Endothelial cell of umbilical vein (primary cell): ENCODE measurements around the gene SDK2. TPM values are rescaled to one million over a fixed set of nuclear protein-coding genes. Genes with fewer than 3 reads are reported as not detected.

Experiments
- BruUV-seq: library from RNA; stranded (reverse); fragments of 400-500 nt; replicated peaks from 2 replicates; lab custom pipeline; 2021; lab: Mats Ljungman, UMichigan
- CTCF ChIA-PET: fragments of 300-600, 350-600 bp; sonication (Branson Sonifier 250); formaldehyde crosslinking; loops from one replicate; lab custom pipeline; 2021; ENCODE audit warnings: antibody characterized with exemption, inconsistent platforms; lab: Charles Lee
- POLR2A ChIA-PET: fragments of 300-600, 350-600 bp; sonication (Branson Sonifier 250); formaldehyde crosslinking; loops from one replicate; lab custom pipeline; 2021; ENCODE audit warnings: antibody characterized with exemption, inconsistent platforms; lab: Charles Lee
- DNase-seq: peaks from one replicate; pipeline ENCODE4 v3.0.0-alpha.2; 2011; ENCODE audit warnings: low read depth, low spot score
- FAIRE-seq: peaks from 2 replicates; lab custom pipeline; 2011; peaks lifted over from hg19 to GRCh38; lab: Jason Lieb, UNC
- H2AFZ ChIP-seq: 2 replicates; pipeline ENCODE4 v1.6.0; 2012; ENCODE audit warnings: low read depth, low read length, control low read depth, inconsistent platforms
- H3K27ac ChIP-seq: 2 replicates; pipeline ENCODE4 v1.5.1; 2011; ENCODE audit warnings: low read depth, mild to moderate bottlenecking, control low read depth, low read length, moderate library complexity; ENCODE audit not compliant: insufficient read depth
- H3K27me3 ChIP-seq, 2 experiments: 2 replicates each; pipeline versions ENCODE4 v1.6.0 to v1.6.1; 2011; ENCODE audit warnings: low read length in 2 of 2, mixed read lengths in 1 of 2; ENCODE audit not compliant: control insufficient read depth in 2 of 2, insufficient read depth in 2 of 2
- H3K36me3 ChIP-seq, 2 experiments: 2 replicates in 1 of 2; 3 replicates in 1 of 2; pipeline ENCODE4 v1.5.1; 2011; ENCODE audit warnings: low read length in 2 of 2, mild to moderate bottlenecking in 1 of 2, moderate library complexity in 1 of 2; ENCODE audit not compliant: control insufficient read depth in 2 of 2, insufficient read depth in 2 of 2; ENCODE audit errors: extremely low read depth in 1 of 2
- H3K4me1 ChIP-seq: 3 replicates; pipeline ENCODE4 v1.5.1; 2011; ENCODE audit warnings: mild to moderate bottlenecking, low read length; ENCODE audit not compliant: control insufficient read depth, insufficient read depth; ENCODE audit errors: extremely low read depth
- H3K4me2 ChIP-seq: 2 replicates; pipeline ENCODE4 v1.6.1; 2011; ENCODE audit warnings: low read length, control low read depth, mixed read lengths; ENCODE audit not compliant: insufficient read depth
- H3K4me3 ChIP-seq, 3 experiments: fragments of 200-600 bp in 1 of 3; sonication (generic), shearing (Covaris generic) in 1 of 3; replicated peaks in 1 of 3; 2 replicates each; pipeline ENCODE4 v1.5.1; 2011 to 2016; ENCODE audit warnings: control low read depth in 3 of 3, low read length in 3 of 3, mild to moderate bottlenecking in 2 of 3, inconsistent platforms in 1 of 3, low read depth in 1 of 3, moderate library complexity in 1 of 3; ENCODE audit not compliant: insufficient read depth in 1 of 3
- H3K79me2 ChIP-seq: 2 replicates; pipeline ENCODE4 v1.6.0; 2012; ENCODE audit warnings: low read length, inconsistent platforms; ENCODE audit not compliant: control insufficient read depth, insufficient read depth
- H3K9ac ChIP-seq: replicated peaks from 2 replicates; pipeline ENCODE3; 2011; ENCODE audit warnings: low read length, control low read depth; ENCODE audit not compliant: insufficient read depth; ENCODE audit errors: extremely low read depth
- H3K9me1 ChIP-seq: replicated peaks from 3 replicates; pipeline ENCODE4 v1.6.0; 2011; ENCODE audit warnings: mild to moderate bottlenecking, low read length; ENCODE audit not compliant: control insufficient read depth, insufficient read depth; ENCODE audit errors: extremely low read depth
- H3K9me3 ChIP-seq: replicated peaks from 2 replicates; pipeline ENCODE4 v1.5.1; 2012; ENCODE audit warnings: low read length, inconsistent platforms; ENCODE audit not compliant: control insufficient read depth, insufficient read depth
- H4K20me1 ChIP-seq: replicated peaks from 2 replicates; pipeline ENCODE3; 2011; ENCODE audit warnings: mild to moderate bottlenecking, low read length; ENCODE audit not compliant: control insufficient read depth, insufficient read depth; ENCODE audit errors: extremely low read depth
- CTCF ChIP-seq, 2 donors: IDR thresholded peaks; 1 replicate in 1 of 2; 2 replicates in 1 of 2; pipeline ENCODE4 v1.5.1; 2011; ENCODE audit warnings: low read length in 2 of 2, mild to moderate bottlenecking in 2 of 2, moderate library complexity in 2 of 2, control low read depth in 1 of 2, inconsistent platforms in 1 of 2, low read depth in 1 of 2; ENCODE audit not compliant: insufficient read depth in 1 of 2; ENCODE audit errors: extremely low read depth in 1 of 2
- EZH2 ChIP-seq: IDR thresholded peaks from 2 replicates; pipeline ENCODE4 v1.6.1; 2012; ENCODE audit warnings: borderline replicate concordance, low read depth, mild to moderate bottlenecking, moderate library complexity, low read length, inconsistent platforms; ENCODE audit not compliant: severe bottlenecking
- FOS ChIP-seq: IDR thresholded peaks from 2 replicates; pipeline ENCODE4 v1.6.1; 2011; ENCODE audit warnings: mild to moderate bottlenecking, low read length, moderate library complexity, borderline replicate concordance; ENCODE audit not compliant: insufficient read depth
- GATA2 ChIP-seq: IDR thresholded peaks from 2 replicates; pipeline ENCODE4 v1.7.0; 2011; ENCODE audit warnings: low read depth, mild to moderate bottlenecking, moderate library complexity, mixed read lengths, low read length; ENCODE audit not compliant: insufficient read length, insufficient read depth
- JUN ChIP-seq: IDR thresholded peaks from 2 replicates; pipeline ENCODE4 v1.6.1; 2011; ENCODE audit warnings: borderline replicate concordance, low read depth; ENCODE audit not compliant: insufficient read length, insufficient read depth
- MAX ChIP-seq: IDR thresholded peaks from 2 replicates; pipeline ENCODE4 v1.6.1; 2011; ENCODE audit not compliant: insufficient read depth, insufficient read length
- MYC ChIP-seq: IDR thresholded peaks from one replicate; pipeline ENCODE4 v1.6.1; 2011; ENCODE audit warnings: mild to moderate bottlenecking, low read depth, low read length
- POLR2A ChIP-seq: IDR thresholded peaks from 2 replicates; pipeline ENCODE4 v1.6.1; 2012; ENCODE audit warnings: low read depth, mild to moderate bottlenecking, control low read depth, low read length
- POLR2AphosphoS5 ChIP-seq: IDR thresholded peaks from 2 replicates; pipeline ENCODE4 v1.6.1; 2012; ENCODE audit warnings: low read depth, mild to moderate bottlenecking, control low read depth, low read length, moderate library complexity; ENCODE audit not compliant: insufficient read depth
- dilution Hi-C: fragments of 300-500 bp; cut with MboI; formaldehyde crosslinking; loops from one replicate; pipeline ENCODE4 v1.15.0; 2019; ENCODE audit warnings: low sequenced_read_pairs; ENCODE audit not compliant: extremely low pct_ligation_motif_present
- intact Hi-C: fragments of 100-400 bp; cut with micrococcal nuclease; formaldehyde crosslinking; loops from one replicate; pipeline ENCODE4 v1.10.0; 2022
- polyA plus RNA-seq, 4 experiments: library from polyadenylated mRNA; depleted of rRNA in 3 of 4; stranded (reverse) in 3 of 4; unstranded in 1 of 4; fragments of >200 nt; gene quantifications; 2 replicates each; pipeline versions ENCODE4 v1.2.1 to v1.2.3, GENCODE V29; 2011 to 2012; ENCODE audit warnings: missing spikeins in 1 of 4
- total RNA-seq: library from RNA; stranded (reverse); gene quantifications from 2 replicates; pipeline ENCODE4 v1.2.3, GENCODE V29; 2021

Gene SDK2
- total and polyA plus RNA-seq, 2 donors (not counting 3 experiments of a cell fraction or from before 2014, with no cell fraction given) = not detected

- TF ChIP-seq EZH2 (no peak), POLR2AphosphoS5 (no peak), POLR2A (no peak), MAX (no peak)
- no peak overlapping the region for H3K4me2 ChIP-seq
- DNase-seq = no peak
- no peak for FAIRE-seq
- H3K4me1 ChIP-seq = no peaks in the 10 kb centered on the region
- dilution Hi-C loops = no loop called here
- no peaks in the 10 kb centered on the region for H3K9me1 ChIP-seq
- intact Hi-C loops = no loop called here
- no peaks in the 10 kb centered on the region for H3K27me3 ChIP-seq
- no peak overlapping the region for H3K27ac ChIP-seq
- no peak overlapping the region for H3K4me3 ChIP-seq
- H3K9me3 ChIP-seq = no peaks in the 10 kb centered on the region
- no peak overlapping the region for H3K9ac ChIP-seq
- H3K36me3 ChIP-seq = no peaks in the 10 kb centered on the region
- H4K20me1 ChIP-seq = no peaks in the 10 kb centered on the region
- CTCF ChIA-PET = interaction anchor here (1.4 kb wide), 1 partner anchor 9 kb away, joined by 4 read pairs; no protein-coding TSS in a partner anchor
- no peaks in the 10 kb centered on the region for H3K79me2 ChIP-seq
- no TSS peak for BruUV-seq
- POLR2A ChIA-PET = no interaction called here
- no peak overlapping the region for H2AFZ ChIP-seq
These were observed 223.3 kb downstream of the SDK2 start for GRCh38 chr17:73420897-73421296.

GRCh38 chr17:73419881-73420280 lies 224.4 kb downstream of the SDK2 start:
- no peak overlapping the region for H3K4me2 ChIP-seq
- POLR2A ChIA-PET = no interaction called here
- no peaks in the 10 kb centered on the region for H3K9me1 ChIP-seq
- H3K79me2 ChIP-seq = no peaks in the 10 kb centered on the region
- H3K36me3 ChIP-seq = no peaks in the 10 kb centered on the region
- CTCF ChIA-PET = interaction anchor here (1.1 kb wide), 1 partner anchor 10 kb away, joined by 3 read pairs; no protein-coding TSS in a partner anchor
- TF ChIP-seq MYC (no peak), CTCF (IDR thresholded peaks at IDR 0.05; ENCODE audit: extremely low read depth in 1 of 2, insufficient read depth in 1 of 2, low read depth in 1 of 2, low read length in 2 of 2) (no peak), MAX (no peak), GATA2 (no peak), POLR2AphosphoS5 (no peak), POLR2A (no peak), JUN (no peak), EZH2 (no peak), FOS (no peak)
- no peaks in the 10 kb centered on the region for H3K4me1 ChIP-seq
- no peak overlapping the region for H3K9ac ChIP-seq
- no peak overlapping the region for H3K27ac ChIP-seq
- dilution Hi-C loops = no loop called here
- H3K4me3 ChIP-seq = no peak overlapping the region
- H2AFZ ChIP-seq = no peak overlapping the region
- intact Hi-C loops = no loop called here
- no peaks in the 10 kb centered on the region for H3K27me3 ChIP-seq
- no peaks in the 10 kb centered on the region for H3K9me3 ChIP-seq
- FAIRE-seq (no peak), DNase-seq (no peak)
- no peaks in the 10 kb centered on the region for H4K20me1 ChIP-seq
- BruUV-seq = no TSS peak
